Dermis microvascular lymphatic vessel endothelial cell (primary cell): ENCODE measurements around the gene CPLANE2. TPM values are rescaled to one million over a fixed set of nuclear protein-coding genes. Genes with fewer than 3 reads are reported as not detected.

ENCODE experiments used
- DNase-seq, 2 donors: peaks; one replicate each; pipeline versions ENCODE4 v3.0.0 to v3.0.0-alpha.2; 2010; ENCODE audit warnings: low read depth in 2 of 2
- total RNA-seq: library from RNA; depleted of rRNA; stranded (reverse); fragments of >200 nt; gene quantifications from 2 replicates; pipeline ENCODE4 v1.2.1, GENCODE V29; 2014

Gene CPLANE2
- total RNA-seq, 1 donor from 2014 or later = 6.7 TPM

- no peak for DNase-seq
Observed at GRCh38 chr1:16191309-16191708, 45.7 kb downstream of the CPLANE2 start.

- DNase-seq = no peak
Observed at GRCh38 chr1:16189921-16190621, 46.9 kb downstream of the CPLANE2 start.

- no peak for DNase-seq
Observed at GRCh38 chr1:16189003-16189402, 48.0 kb downstream of the CPLANE2 start.

GRCh38 chr1:16187748-16188401, 49.1 kb downstream of the CPLANE2 start:
- DNase-seq = peak; percentile 48 to 69

- DNase-seq = no peak
Observed at GRCh38 chr1:16186655-16187235, 50.2 kb downstream of the CPLANE2 start.

- no peak for DNase-seq
Observed at GRCh38 chr1:16184557-16185303, 52.3 kb downstream of the CPLANE2 start.

- DNase-seq = no peak
Observed at GRCh38 chr1:16183765-16184556, 53.0 kb downstream of the CPLANE2 start.

- DNase-seq = peak in 1 of 2 donors; percentile 41
Observed at GRCh38 chr1:16183179-16183578, 53.8 kb downstream of the CPLANE2 start.

- DNase-seq = peak; percentile 79 to 96
Observed at GRCh38 chr1:16181887-16182719, 54.9 kb downstream of the CPLANE2 start.

Other genes starting within 250 kb of the CPLANE2 start
- 0.51 TPM in 2 replicates for gene SRARP, start 232.9 kb downstream of the CPLANE2 start, total RNA-seq
- not detected in 2 replicates for gene HSPB7, start 219.1 kb downstream of the CPLANE2 start, total RNA-seq
- not detected in 2 replicates for gene CLCNKA, start 215.1 kb downstream of the CPLANE2 start, total RNA-seq
- under 0.01 TPM in 1 of 2 replicates, not detected in the other for gene CLCNKB, start 193.4 kb downstream of the CPLANE2 start, total RNA-seq
- 0.13 TPM in 1 of 2 replicates, not detected in the other for gene FAM131C, start 163.5 kb downstream of the CPLANE2 start, total RNA-seq
- gene EPHA2, start 81.1 kb downstream of the CPLANE2 start, total RNA-seq = 71.1 and 112 TPM in 2 replicates
- gene ARHGEF19, start 24.5 kb downstream of the CPLANE2 start, total RNA-seq = 4.0 and 4.4 TPM in 2 replicates
- gene FBXO42, start 115.3 kb upstream of the CPLANE2 start, total RNA-seq = 5.9 and 10.1 TPM in 2 replicates
- 25.8 and 32.2 TPM in 2 replicates for gene SZRD1, start 130.1 kb upstream of the CPLANE2 start, total RNA-seq
- gene SPATA21, start 200.2 kb upstream of the CPLANE2 start, total RNA-seq = not detected in 2 replicates
- 145 and 178 TPM in 2 replicates for gene NECAP2, start 203.5 kb upstream of the CPLANE2 start, total RNA-seq